Small intestine (tissue), 7 donors: Measurements from ENCODE around the gene CYB561D1. TPM values are rescaled to one million over a fixed set of nuclear protein-coding genes. Genes with fewer than 3 reads are reported as not detected.
A peak's percentile ranks its signal among the peaks of the same experiment; 100 is the strongest.

Experiments
- DNase-seq, 2 donors: peaks; one replicate each; pipeline versions ENCODE4 v3.0.0 to v3.0.0-alpha.2; 2013
- FAIRE-seq: peaks from 2 replicates; lab custom pipeline; 2012; peaks lifted over from hg19 to GRCh38; lab: Jason Lieb, UNC
- H3K27ac ChIP-seq, 3 donors: one replicate each; pipeline ENCODE4 v1.5.1; 2013; ENCODE audit warnings: low read length in 2 of 3, mild to moderate bottlenecking in 2 of 3, control low read depth in 1 of 3, inconsistent platforms in 1 of 3, low read depth in 1 of 3, moderate library complexity in 1 of 3
- H3K27me3 ChIP-seq, 3 donors: one replicate each; pipeline ENCODE4 v1.6.1; 2013; ENCODE audit warnings: low read length in 3 of 3, inconsistent platforms in 1 of 3; ENCODE audit not compliant: control insufficient read depth in 3 of 3, insufficient read depth in 3 of 3
- H3K36me3 ChIP-seq, 3 donors: one replicate each; pipeline ENCODE4 v1.6.1; 2013; ENCODE audit warnings: low read length in 3 of 3, inconsistent platforms in 1 of 3, low read depth in 1 of 3, mild to moderate bottlenecking in 1 of 3, moderate library complexity in 1 of 3; ENCODE audit not compliant: control insufficient read depth in 3 of 3, insufficient read depth in 2 of 3
- H3K4me1 ChIP-seq, 3 donors: one replicate each; pipeline ENCODE4 v1.6.1; 2013; ENCODE audit warnings: low read length in 2 of 3, inconsistent platforms in 1 of 3, low read depth in 1 of 3, mild to moderate bottlenecking in 1 of 3, moderate library complexity in 1 of 3; ENCODE audit not compliant: control insufficient read depth in 3 of 3, insufficient read depth in 2 of 3
- H3K4me3 ChIP-seq, 3 donors: one replicate each; pipeline ENCODE4 v1.5.1; 2013; ENCODE audit warnings: low read length in 3 of 3, control low read depth in 1 of 3, inconsistent platforms in 1 of 3, low read depth in 1 of 3, mild to moderate bottlenecking in 1 of 3, moderate library complexity in 1 of 3
- H3K9me3 ChIP-seq, 2 donors: one replicate each; pipeline ENCODE4 v1.6.1; 2013; ENCODE audit warnings: low read depth in 1 of 2, low read length in 1 of 2; ENCODE audit not compliant: control insufficient read depth in 2 of 2, insufficient read depth in 1 of 2
- WGBS, 3 donors: extraction: QIAGEN DNeasy Blood & Tissue Kit; methylation state at CpG; one replicate each; pipeline ENCODE4 v1.1.7; 2013; 5-methylcytosine and 5-hydroxymethylcytosine counted together
- polyA plus RNA-seq, 4 donors: library from polyadenylated mRNA; stranded (reverse) in 3 of 4; unstranded in 1 of 4; fragments of 200-250 nt in 3 of 4; fragments of 120-200 nt in 1 of 4; gene quantifications; one replicate each; pipeline versions ENCODE4 v1.2.1 to v1.2.3, GENCODE V29; 2013
- donor health status: healthy with polysubstance abuse.
- donor health status: control.
- donor health status: control.
- donor health status: Bipolar disorder and iron deficiency.
- donor health status: healthy.

Gene CYB561D1
- polyA plus RNA-seq, 4 donors: 5.1 to 8.6 (median 7.2) TPM

DNA sequence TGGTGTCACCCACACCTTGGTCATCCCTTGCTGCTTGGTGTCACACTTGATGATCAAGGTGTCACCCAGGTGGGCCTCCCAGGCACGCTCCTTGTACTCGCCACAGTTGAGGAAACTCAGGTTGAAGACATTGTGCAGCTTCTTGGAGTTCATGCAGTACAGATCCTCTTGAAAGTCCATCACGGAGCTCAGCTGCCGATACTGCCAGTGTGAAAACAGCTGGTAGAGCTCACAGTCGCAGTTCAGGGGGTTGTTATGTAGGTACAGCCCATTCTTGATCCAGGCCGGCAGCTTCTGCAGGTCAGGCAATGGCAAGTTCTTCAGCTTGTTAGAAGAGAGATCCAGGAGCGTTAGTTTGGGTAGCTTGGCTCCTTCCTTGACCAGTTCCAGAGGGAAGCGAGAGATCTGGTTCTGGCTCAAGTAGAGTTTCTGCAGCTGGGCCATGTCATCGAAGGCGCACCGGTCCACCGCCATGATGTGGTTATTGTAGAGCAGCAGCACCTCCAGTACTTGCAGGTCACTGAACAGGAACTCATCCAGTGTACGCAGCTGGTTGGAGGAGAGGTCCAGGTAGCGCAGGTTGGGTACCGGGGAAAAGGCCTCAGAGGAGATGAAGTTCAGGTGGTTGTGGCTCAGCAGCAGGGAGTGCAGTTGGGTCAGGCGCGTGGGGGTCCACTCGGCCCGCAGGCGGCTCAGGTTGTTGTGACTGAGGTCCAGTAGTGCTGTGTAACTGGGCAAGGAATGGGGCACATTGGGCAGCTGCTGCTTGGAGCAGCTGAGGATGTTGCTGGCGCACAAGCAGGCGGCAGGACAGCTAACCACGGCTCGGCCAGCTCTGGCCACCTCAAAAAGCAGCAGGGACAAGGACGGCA is 14.3 kb downstream of the CYB561D1 start:
- no peak for FAIRE-seq
- no peak overlapping the region for H3K27ac ChIP-seq
- WGBS, 3 donors: 92 to 93% (median 93%) methylated on average over 25 of the region's 25 CpGs
- H3K4me1 ChIP-seq: peaks cover 4 to 7% (median 6%) of the 10 kb centered on the region in 3 donors
- DNase-seq: no peak
- peaks cover 0 to 5% (median 0%) of the 10 kb centered on the region in 3 donors for H3K27me3 ChIP-seq
- H3K36me3 ChIP-seq: peaks cover 0 to 12% (median 0%) of the 10 kb centered on the region in 3 donors
- H3K9me3 ChIP-seq: no peaks in the 10 kb centered on the region
- H3K4me3 ChIP-seq: no peak overlapping the region

DNA sequence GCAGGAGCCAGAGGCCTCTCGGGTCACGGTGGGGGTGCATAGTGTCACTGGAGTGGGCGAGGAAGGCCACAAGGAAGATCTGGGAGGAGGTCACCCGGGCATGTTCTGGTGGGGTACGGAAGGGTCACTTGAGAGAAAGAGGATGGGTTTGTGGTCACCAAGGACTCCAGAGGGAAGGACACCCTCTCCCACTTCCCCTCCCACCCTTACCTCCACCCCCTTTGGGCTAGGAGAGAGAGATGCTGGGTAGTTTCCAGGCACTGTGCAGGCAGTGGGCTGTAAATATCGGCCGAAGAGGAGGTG is 14.9 kb downstream of the CYB561D1 start:
- Histone ChIP-seq H3K9me3 (no peaks in the 10 kb centered on the region), H3K4me1 (peaks cover 4 to 7% (median 6%) of the 10 kb centered on the region in 3 donors), H3K27ac (no peak overlapping the region), H3K4me3 (peak overlapping the region; percentile 40 to 86 (median 49)), H3K27me3 (peaks cover 0 to 5% (median 0%) of the 10 kb centered on the region in 3 donors), H3K36me3 (peaks cover 0 to 12% (median 0%) of the 10 kb centered on the region in 3 donors)
- FAIRE-seq: no peak
- DNase-seq: no peak
- WGBS, 3 donors: 55 to 72% (median 57%) methylated on average over 7 of the region's 7 CpGs

DNA sequence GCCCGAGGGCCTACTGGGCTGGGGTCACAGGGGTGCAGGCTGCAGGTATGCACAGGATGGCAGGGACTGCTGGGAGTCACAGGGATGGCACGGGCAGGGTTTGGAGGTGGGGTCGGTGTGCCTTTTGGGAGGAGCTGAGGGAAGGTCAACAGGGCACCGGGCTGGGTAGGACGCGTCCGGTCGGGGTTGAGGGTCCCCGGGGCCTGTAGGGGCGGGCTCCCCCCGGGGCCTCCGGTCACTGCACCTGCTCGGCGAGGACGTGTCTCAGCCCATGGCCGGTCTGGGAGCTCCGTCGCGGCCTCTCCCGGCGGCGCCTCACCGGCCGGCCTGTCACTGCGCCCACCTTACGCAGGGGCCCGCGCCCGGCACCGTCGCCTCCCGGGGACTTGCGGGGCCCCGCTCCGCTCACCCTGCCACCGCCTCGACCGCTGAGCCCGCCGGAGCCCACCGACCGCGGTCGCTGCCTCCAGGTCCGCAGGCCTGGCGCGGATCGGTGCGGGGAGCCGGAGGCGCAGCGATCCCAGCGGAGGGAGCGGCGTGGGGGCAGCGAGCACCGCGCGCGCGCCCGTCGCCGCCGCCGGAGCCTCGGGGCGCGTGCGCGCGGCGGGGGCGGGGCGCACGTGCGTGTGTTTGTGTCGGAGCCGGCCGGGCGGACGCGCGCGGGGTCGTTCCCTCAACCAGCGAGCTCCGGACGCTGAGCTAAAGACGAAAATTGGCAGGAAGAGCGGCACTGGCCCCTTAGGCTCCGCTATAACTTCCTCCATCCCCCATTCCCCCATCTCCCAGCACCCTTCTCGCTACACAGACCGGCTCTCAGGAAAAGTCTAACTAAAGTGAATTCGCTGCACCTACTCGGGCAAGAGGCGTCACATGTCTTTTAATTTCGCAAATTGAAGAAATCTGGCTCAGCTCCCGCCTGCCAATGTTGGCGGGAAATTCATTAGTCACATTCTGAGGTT is 15.6 kb downstream of the CYB561D1 start, which contains the start of gene AMIGO1:
Gene AMIGO1, minus strand, starts transcription at position 552 of the 959 bp plus-strand sequence. CDS start 815 bp downstream, outside the sequence.
- Histone ChIP-seq H3K27me3 (peaks cover 0 to 5% (median 0%) of the 10 kb centered on the region in 3 donors), H3K27ac (no peak within 1 kb of the TSS), H3K9me3 (no peaks in the 10 kb centered on the region), H3K4me1 (peaks cover 3 to 7% (median 6%) of the 10 kb centered on the region in 3 donors), H3K4me3 (peak within 1 kb of the TSS; percentile 49 to 86 (median 68)), H3K36me3 (peaks cover 0 to 12% (median 0%) of the 10 kb centered on the region in 3 donors)
- FAIRE-seq (no peak), DNase-seq (peak; percentile 63 to 83)
- WGBS, 3 donors: 0 to 1% (median 1%) methylated on average over 61 to 100 of the region's 100 CpGs

DNA sequence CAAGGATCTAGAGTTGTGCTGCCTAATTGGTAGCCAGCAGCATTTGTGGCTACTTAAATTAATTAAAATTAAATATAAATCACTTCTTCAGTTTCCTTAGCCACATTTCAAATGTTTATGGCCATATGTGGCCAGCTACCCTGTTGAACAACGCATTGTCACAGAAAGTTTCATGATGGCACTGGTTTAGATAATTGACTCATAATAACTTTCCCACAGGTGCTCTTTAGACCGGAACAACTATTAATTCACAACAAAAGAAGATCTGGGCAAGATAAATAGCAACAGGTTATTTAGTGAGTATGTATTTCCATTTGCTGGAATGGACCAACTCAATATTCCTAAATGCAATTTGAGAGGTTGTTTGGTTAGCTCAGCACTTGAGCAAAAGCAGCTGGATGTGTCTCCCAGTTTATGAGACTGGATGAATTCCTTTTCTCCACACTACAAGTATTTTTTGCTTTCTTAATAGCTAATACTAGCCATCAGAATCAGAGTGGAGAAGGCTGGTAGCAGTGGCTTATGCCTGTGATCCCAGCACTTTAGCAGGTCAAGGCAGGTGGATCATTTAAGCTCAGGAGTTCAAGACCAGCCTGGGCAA is 19.3 kb downstream of the CYB561D1 start:
- no peak for FAIRE-seq
- H3K27ac ChIP-seq: no peak overlapping the region
- H3K4me1 ChIP-seq: peaks cover 5 to 15% (median 6%) of the 10 kb centered on the region in 3 donors
- DNase-seq: no peak
- 42 to 61% (median 45%) methylated on average over 2 of the region's 2 CpGs for WGBS, 3 donors
- no peaks in the 10 kb centered on the region for H3K9me3 ChIP-seq
- no peak overlapping the region for H3K4me3 ChIP-seq
- peaks cover 0 to 1% (median 0%) of the 10 kb centered on the region in 3 donors for H3K36me3 ChIP-seq
- H3K27me3 ChIP-seq: peaks cover 0 to 5% (median 0%) of the 10 kb centered on the region in 3 donors

DNA sequence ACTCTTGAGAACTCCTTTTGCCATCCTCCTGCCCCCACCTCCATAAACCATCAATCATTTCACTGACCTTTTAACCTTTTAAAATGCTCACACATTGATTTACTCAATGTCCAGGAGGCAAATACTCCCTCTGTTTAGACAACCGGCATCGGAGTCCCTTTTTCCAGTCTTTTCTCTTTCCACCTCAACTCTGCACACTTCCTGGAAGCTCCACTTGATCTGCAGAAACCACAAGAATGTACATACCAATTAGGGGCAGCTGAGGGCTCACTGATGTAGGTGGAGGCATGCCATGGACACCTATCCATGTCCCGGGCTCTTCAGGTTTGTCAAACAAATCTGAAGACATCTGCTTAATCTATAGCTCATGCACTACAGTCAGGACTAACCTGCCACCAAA is 21.0 kb downstream of the CYB561D1 start:
- FAIRE-seq (no peak), DNase-seq (no peak)
- peaks cover 2 to 12% (median 6%) of the 10 kb centered on the region in 3 donors for H3K4me1 ChIP-seq
- no peak overlapping the region for H3K27ac ChIP-seq
- WGBS, 3 donors: 76 to 95% (median 81%) methylated on average over 3 of the region's 3 CpGs
- no peaks in the 10 kb centered on the region for H3K36me3 ChIP-seq
- peaks cover 0 to 5% (median 0%) of the 10 kb centered on the region in 3 donors for H3K27me3 ChIP-seq
- H3K9me3 ChIP-seq: no peaks in the 10 kb centered on the region
- no peak overlapping the region for H3K4me3 ChIP-seq

DNA sequence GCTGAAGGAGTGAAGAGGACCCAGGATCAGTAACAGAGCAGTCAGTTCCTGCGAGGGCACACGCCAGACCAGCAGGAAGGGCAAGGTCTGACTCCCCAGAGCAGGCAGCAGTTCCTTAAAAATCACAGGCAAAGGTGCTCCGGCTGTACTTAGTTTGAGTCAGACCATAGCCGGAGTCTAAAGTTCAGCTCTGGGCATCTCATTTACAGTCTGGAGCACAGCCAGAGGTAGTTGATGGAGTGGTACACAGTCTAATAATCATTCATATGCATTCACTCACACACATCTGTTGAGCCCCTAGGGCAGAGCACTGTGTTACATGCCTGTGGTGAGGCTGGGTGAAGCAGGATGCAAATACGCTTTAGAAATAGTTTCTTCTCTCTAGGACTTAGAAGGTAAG is 23.0 kb downstream of the CYB561D1 start:
- Histone ChIP-seq H3K9me3 (no peaks in the 10 kb centered on the region), H3K4me3 (no peak overlapping the region), H3K36me3 (no peaks in the 10 kb centered on the region), H3K27me3 (peaks cover 0 to 12% (median 0%) of the 10 kb centered on the region in 3 donors), H3K4me1 (peaks cover 0 to 7% (median 2%) of the 10 kb centered on the region in 3 donors), H3K27ac (peak overlapping the region; percentile 21 to 87 (median 66))
- DNase-seq (peak; percentile 83 to 97), FAIRE-seq (no peak)
- whole genome bisulfite sequencing, 3 donors: 16 to 57% (median 40%) methylated on average over 5 of the region's 5 CpGs

DNA sequence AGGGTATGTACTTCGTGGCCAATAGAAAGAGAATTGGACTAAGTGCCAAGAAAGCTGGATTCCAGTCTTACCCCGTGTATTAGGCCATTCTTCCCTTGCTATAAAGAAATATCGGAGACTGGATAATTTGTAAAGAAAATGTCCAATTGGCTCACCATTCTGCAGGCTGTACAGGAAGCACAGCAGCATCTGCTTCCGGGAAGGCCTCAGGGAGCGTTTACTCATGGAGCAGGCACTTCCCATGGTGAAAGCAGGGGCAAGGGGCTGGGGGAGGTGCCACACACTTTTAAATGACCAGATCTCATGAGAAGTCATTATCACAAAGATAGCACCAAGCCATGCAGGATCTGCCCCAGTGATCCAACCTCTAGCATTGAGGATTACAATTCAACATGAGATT is 23.4 kb downstream of the CYB561D1 start:
- Histone ChIP-seq H3K4me1 (peaks cover 0 to 7% (median 2%) of the 10 kb centered on the region in 3 donors), H3K9me3 (no peaks in the 10 kb centered on the region), H3K27ac (no peak overlapping the region), H3K36me3 (no peaks in the 10 kb centered on the region), H3K4me3 (no peak overlapping the region), H3K27me3 (peaks cover 0 to 17% (median 0%) of the 10 kb centered on the region in 3 donors)
- DNase-seq (no peak), FAIRE-seq (no peak)
- WGBS, 3 donors: 42 to 76% (median 60%) methylated on average over 5 of the region's 5 CpGs
